Glomerular endothelial cell (primary cell): ENCODE measurements around the gene SLC25A45. TPM values are rescaled to one million over a fixed set of nuclear protein-coding genes. Genes with fewer than 3 reads are reported as not detected.
"Not testable (repeated sequence)": the region's sequence is repeated elsewhere in the genome, so short reads cannot be mapped to it uniquely, and the experiment has no call there.

Source experiments
- DNase-seq: peaks from one replicate; pipeline ENCODE4 v3.0.0-alpha.2; 2011; ENCODE audit warnings: low read depth, low spot score; ENCODE audit errors: extremely low read depth
- total RNA-seq: library from RNA; depleted of rRNA; stranded (reverse); fragments of >200 nt; gene quantifications from 2 replicates; pipeline ENCODE4 v1.2.3, GENCODE V29; 2015

The SLC25A45 gene
- total RNA-seq, 1 donor from 2014 or later = 2.0 TPM

GRCh38 chr11:65363770-65364169, 18.7 kb downstream of the SLC25A45 start:
- DNase-seq = no peak

- DNase-seq = no peak
These were observed 19.5 kb downstream of the SLC25A45 start for GRCh38 chr11:65362966-65363365.

GRCh38 chr11:65362320-65362931, 20.0 kb downstream of the SLC25A45 start:
- no peak for DNase-seq

GRCh38 chr11:65357856-65358356, 24.5 kb downstream of the SLC25A45 start:
- DNase-seq = no peak

GRCh38 chr11:65356394-65356972, 26.0 kb downstream of the SLC25A45 start:
- DNase-seq = no peak

GRCh38 chr11:65355776-65356393, 26.6 kb downstream of the SLC25A45 start:
- DNase-seq = no peak

GRCh38 chr11:65355013-65355775, 27.3 kb downstream of the SLC25A45 start:
- DNase-seq = no peak

GRCh38 chr11:65354265-65355012, 28.0 kb downstream of the SLC25A45 start, which contains the start of gene TIGD3:
Gene TIGD3 (plus strand): TSS chr11:65354751. CDS start chr11:65355809, 1,058 bp downstream.
- no peak for DNase-seq

GRCh38 chr11:65353900-65354264, 28.6 kb downstream of the SLC25A45 start:
- no peak for DNase-seq

GRCh38 chr11:65353376-65353775, 29.1 kb downstream of the SLC25A45 start:
- DNase-seq = no peak

GRCh38 chr11:65352783-65353182, 29.7 kb downstream of the SLC25A45 start:
- DNase-seq = no peak

- DNase-seq = no peak
These were observed 30.9 kb downstream of the SLC25A45 start for GRCh38 chr11:65351511-65351910.

GRCh38 chr11:65341856-65342255, 40.6 kb downstream of the SLC25A45 start:
- DNase-seq = no peak

GRCh38 chr11:65340226-65340625, 42.2 kb downstream of the SLC25A45 start:
- DNase-seq = no peak

GRCh38 chr11:65338676-65339075, 43.8 kb downstream of the SLC25A45 start:
- no peak for DNase-seq

GRCh38 chr11:65334696-65335295, 47.6 kb downstream of the SLC25A45 start:
- DNase-seq = no peak

- not testable (repeated sequence) for DNase-seq
These were observed 49.9 kb downstream of the SLC25A45 start for GRCh38 chr11:65332591-65332990.

- no peak for DNase-seq
These were observed 51.9 kb downstream of the SLC25A45 start for GRCh38 chr11:65330544-65330943.

- peak; percentile 96 for DNase-seq
These were observed 52.5 kb downstream of the SLC25A45 start for GRCh38 chr11:65329944-65330403.

GRCh38 chr11:65329478-65329877, 53.0 kb downstream of the SLC25A45 start:
- no peak for DNase-seq
